Osteocyte (in vitro differentiated cells): ENCODE data around the gene BLZF1. TPM values are rescaled to one million over a fixed set of nuclear protein-coding genes. Genes with fewer than 3 reads are reported as not detected.
"Not testable (repeated sequence)": the region's sequence is repeated elsewhere in the genome, so short reads cannot be mapped to it uniquely, and the experiment has no call there.

Experiments used
- DNase-seq: peaks from one replicate; pipeline ENCODE4 v3.0.0; 2021; ENCODE audit warnings: mixed read lengths; ENCODE audit not compliant: unreplicated experiment; ENCODE audit errors: extremely low spot score
- H3K27ac Mint-ChIP-seq: one replicate; pipeline ENCODE4 v1.8.0; 2021; ENCODE audit warnings: mild to moderate bottlenecking, mixed read lengths; ENCODE audit not compliant: unreplicated experiment
- H3K27me3 Mint-ChIP-seq: one replicate; pipeline ENCODE4 v1.8.0; 2021; ENCODE audit warnings: mixed read lengths; ENCODE audit not compliant: unreplicated experiment
- H3K36me3 Mint-ChIP-seq: one replicate; pipeline ENCODE4 v1.8.0; 2021; ENCODE audit warnings: mixed read lengths; ENCODE audit not compliant: unreplicated experiment
- H3K4me1 Mint-ChIP-seq: one replicate; pipeline ENCODE4 v1.8.0; 2021; ENCODE audit warnings: mixed read lengths; ENCODE audit not compliant: unreplicated experiment
- H3K4me3 Mint-ChIP-seq: one replicate; pipeline ENCODE4 v1.8.0; 2021; ENCODE audit warnings: mild to moderate bottlenecking, moderate library complexity, mixed read lengths; ENCODE audit not compliant: unreplicated experiment
- H3K9me3 Mint-ChIP-seq: one replicate; pipeline ENCODE4 v1.8.0; 2021; ENCODE audit warnings: mixed read lengths; ENCODE audit not compliant: unreplicated experiment
- total RNA-seq: library from RNA; stranded (reverse); gene quantifications from 2 replicates; pipeline ENCODE4 v1.2.1, GENCODE V29; 2021
- TF ChIP-seq, protein P1 (sequence below): fragments of 200-600 bp; sonication (generic); IDR thresholded peaks from 2 replicates; pipeline ENCODE4 v1.5.0; 2021; ENCODE audit warnings: antibody characterized with exemption, mild to moderate bottlenecking, moderate library complexity

Gene BLZF1
- total RNA-seq, 1 donor from 2014 or later = 22.4 TPM

DNA sequence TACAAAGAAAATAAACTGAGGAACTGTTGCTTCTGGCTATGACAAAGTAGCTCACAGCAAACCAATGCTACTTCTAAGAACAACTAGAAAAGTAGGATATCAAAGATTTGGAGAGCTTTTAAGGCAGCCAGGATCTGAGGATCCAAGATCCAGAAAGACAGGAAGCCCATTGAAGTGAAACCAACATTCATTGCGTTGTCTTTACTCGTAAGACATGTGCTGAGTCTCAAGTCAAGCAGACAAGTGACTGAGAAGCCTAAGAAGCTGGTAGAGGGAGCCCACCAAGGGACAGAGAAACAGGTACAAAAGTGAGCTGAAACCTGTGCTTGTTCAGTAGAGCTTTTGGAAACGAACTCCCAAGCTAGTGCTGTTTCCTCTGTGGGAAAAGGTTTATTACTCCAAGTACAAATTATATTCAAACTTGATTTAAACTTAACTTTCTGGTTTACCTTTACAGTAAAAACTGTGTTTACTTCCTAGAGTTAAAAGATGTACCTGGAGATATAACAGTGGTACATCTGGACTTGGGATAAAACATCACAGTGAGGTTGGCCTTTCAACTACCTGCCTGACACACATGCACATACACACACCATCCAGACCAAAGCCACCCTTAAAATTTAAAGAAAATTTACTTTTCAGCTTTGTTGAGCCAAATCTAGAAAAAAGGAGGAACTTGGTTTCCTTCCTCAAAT, 41.6 kb upstream of the BLZF1 start:
- Mint-ChIP-seq H3K27ac (no peak overlapping the region), H3K27me3 (no peaks in the 10 kb centered on the region), H3K4me3 (no peak overlapping the region), H3K9me3 (peaks cover 14% of the 10 kb centered on the region), H3K36me3 (peaks cover 10% of the 10 kb centered on the region), H3K4me1 (peaks cover 7% of the 10 kb centered on the region)
- DNase-seq = no peak
- TF ChIP-seq, protein P1, sequence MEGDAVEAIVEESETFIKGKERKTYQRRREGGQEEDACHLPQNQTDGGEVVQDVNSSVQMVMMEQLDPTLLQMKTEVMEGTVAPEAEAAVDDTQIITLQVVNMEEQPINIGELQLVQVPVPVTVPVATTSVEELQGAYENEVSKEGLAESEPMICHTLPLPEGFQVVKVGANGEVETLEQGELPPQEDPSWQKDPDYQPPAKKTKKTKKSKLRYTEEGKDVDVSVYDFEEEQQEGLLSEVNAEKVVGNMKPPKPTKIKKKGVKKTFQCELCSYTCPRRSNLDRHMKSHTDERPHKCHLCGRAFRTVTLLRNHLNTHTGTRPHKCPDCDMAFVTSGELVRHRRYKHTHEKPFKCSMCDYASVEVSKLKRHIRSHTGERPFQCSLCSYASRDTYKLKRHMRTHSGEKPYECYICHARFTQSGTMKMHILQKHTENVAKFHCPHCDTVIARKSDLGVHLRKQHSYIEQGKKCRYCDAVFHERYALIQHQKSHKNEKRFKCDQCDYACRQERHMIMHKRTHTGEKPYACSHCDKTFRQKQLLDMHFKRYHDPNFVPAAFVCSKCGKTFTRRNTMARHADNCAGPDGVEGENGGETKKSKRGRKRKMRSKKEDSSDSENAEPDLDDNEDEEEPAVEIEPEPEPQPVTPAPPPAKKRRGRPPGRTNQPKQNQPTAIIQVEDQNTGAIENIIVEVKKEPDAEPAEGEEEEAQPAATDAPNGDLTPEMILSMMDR = no peak

DNA sequence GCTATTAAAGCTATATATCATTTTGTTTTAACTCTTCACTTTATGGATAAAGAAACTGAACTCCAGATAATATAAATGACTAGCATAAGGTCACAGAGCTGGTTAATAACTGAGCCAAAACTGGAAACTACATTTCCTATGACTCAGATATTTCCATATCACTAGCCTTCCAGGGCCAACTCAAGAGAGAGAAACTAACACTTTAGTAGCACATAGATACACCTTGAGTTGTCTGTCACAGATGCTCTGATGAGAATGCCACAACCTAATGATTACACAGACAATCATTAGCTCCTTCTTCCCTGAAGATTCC, 41.1 kb upstream of the BLZF1 start:
- DNase-seq = no peak

DNA sequence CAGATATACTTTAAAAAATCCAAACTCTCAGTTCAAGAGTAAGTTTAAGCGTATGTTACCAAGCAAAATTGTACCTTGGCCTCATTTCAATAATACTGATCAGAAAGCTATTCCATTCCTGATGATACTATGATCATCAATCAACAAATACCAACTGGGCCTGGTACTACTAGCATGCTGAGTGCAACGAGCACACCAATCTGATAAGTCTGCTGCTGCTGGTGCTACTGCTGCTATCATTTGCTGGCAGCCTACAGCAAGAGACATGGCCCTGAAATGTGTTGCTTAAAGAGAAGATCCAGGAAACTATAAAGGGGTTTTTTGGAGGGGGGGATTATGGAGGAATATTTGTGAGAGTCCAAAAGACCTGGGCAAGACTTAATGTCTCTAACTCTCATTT, 40.1 kb upstream of the BLZF1 start:
- Mint-ChIP-seq H3K27me3 (no peaks in the 10 kb centered on the region), H3K27ac (no peak overlapping the region), H3K36me3 (peaks cover 10% of the 10 kb centered on the region), H3K4me1 (peaks cover 2% of the 10 kb centered on the region), H3K4me3 (no peak overlapping the region), H3K9me3 (peaks cover 26% of the 10 kb centered on the region)
- TF ChIP-seq, protein P1 = no peak
- DNase-seq = no peak

More for the DNA sequence above, 41.1 kb upstream of the BLZF1 start:
- H3K4me1 Mint-ChIP-seq = peaks cover 2% of the 10 kb centered on the region
- no peak overlapping the region for H3K4me3 Mint-ChIP-seq
- peaks cover 10% of the 10 kb centered on the region for H3K36me3 Mint-ChIP-seq
- TF ChIP-seq, protein P1 = no peak
- no peak overlapping the region for H3K27ac Mint-ChIP-seq
- H3K27me3 Mint-ChIP-seq = no peaks in the 10 kb centered on the region
- peaks cover 18% of the 10 kb centered on the region for H3K9me3 Mint-ChIP-seq

DNA sequence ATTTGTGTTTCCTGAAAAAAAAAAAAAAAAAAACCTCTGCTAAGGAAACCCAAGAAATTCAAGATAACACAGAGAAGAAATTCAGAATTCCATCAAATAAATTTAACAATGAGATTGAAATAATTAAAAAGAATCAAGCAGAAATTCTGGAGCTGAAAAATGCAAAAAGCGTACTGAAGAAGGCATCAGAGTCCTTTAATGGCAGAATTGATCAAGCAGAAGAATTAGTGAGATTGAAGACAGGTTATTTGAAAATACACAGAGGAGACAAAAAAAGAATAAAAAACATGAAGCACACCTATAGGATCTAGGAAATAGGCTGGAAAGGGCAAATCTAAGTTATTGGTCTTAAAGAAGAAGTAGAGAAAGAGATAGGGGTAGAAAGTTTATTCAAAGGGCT, 38.6 kb upstream of the BLZF1 start:
- Mint-ChIP-seq H3K27ac (no peak overlapping the region), H3K27me3 (no peaks in the 10 kb centered on the region), H3K4me1 (peaks cover 3% of the 10 kb centered on the region), H3K36me3 (peaks cover 9% of the 10 kb centered on the region), H3K4me3 (no peak overlapping the region), H3K9me3 (peaks cover 26% of the 10 kb centered on the region)
- TF ChIP-seq, protein P1 = no peak
- DNase-seq = no peak

DNA sequence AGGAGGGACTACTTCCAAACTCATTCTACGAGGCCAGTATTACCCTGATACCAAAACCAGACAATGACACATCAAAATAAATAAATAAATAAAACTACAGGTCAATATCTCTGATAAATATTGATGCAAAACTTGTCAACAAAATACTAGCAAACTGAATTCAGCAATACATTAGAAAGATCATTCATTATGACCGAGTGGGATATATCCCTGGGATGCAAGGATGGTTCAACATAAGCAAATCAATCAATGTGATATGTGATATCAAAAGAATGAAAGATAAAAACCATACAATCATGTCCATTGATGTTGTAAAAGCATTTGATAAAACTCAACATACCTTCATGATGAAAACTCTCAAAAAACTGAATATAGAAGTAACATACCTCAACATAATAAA, 37.1 kb upstream of the BLZF1 start:
- TF ChIP-seq, protein P1 = no peak
- Mint-ChIP-seq H3K27me3 (no peaks in the 10 kb centered on the region), H3K9me3 (peaks cover 31% of the 10 kb centered on the region), H3K4me3 (no peak overlapping the region), H3K4me1 (peaks cover 3% of the 10 kb centered on the region), H3K36me3 (peaks cover 18% of the 10 kb centered on the region), H3K27ac (no peak overlapping the region)
- no peak for DNase-seq

DNA sequence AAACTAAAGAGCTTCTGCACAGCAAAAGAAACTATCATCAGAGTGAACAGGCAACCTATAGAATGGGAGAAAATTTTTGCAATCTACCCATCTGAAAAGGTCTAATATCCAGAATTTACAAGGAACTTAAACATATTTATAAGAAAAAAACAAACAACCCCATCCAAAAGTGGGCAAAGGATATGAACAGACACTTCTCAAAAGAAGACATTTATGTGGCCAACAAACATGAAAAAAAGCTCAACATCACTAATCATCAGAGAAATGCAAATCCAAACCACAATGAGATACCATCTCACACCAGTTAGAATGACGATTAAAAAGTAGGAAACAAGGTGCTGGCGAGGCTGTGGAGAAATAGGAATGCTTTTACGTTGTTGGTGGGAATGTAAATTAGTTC, 33.3 kb upstream of the BLZF1 start:
- H3K4me3 Mint-ChIP-seq, H3K4me1 Mint-ChIP-seq, H3K27ac Mint-ChIP-seq, DNase-seq, H3K27me3 Mint-ChIP-seq: not testable (repeated sequence)
- H3K36me3 Mint-ChIP-seq = peaks cover 13% of the 10 kb centered on the region
- H3K9me3 Mint-ChIP-seq = peaks cover 28% of the 10 kb centered on the region

DNA sequence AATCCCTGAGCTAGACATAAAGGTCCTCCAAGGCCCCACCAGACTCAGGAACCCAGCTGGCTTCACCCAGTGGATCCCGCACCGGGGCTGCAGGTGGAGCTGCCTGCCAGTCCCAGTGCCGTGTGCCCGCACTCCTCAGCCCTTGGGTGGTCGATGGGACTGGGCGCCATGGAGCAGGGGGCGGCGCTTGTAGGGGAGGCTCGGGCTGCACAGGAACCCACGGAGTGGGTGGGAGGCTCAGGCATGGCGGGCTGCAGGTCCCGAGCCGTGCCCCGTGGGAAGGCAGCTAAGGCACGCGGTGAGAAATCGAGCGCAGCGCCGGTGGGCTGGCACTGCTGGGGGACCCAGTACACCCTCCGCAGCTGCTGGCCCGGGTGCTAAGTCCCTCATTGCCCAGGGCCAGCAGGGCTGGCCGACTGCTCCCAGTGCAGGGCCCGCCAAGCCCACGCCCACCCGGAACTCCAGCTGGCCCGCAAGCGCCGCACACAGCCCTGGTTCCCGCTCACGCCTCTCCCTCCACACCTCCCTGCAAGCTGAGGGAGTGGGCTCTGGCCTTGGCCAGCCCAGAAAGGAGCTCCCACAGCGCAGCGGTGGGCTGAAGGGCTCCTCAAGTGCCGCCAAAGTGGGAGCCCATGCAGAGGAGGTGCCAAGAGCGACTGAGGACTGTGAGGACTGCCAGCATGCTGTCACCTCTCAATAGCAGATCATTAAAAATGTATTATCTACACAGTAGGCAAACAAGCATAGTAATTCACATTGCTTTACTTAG, 30.9 kb upstream of the BLZF1 start:
- H3K27ac Mint-ChIP-seq, H3K27me3 Mint-ChIP-seq, H3K4me1 Mint-ChIP-seq, H3K4me3 Mint-ChIP-seq, DNase-seq: not testable (repeated sequence)
- Mint-ChIP-seq H3K9me3 (peaks cover 13% of the 10 kb centered on the region), H3K36me3 (peaks cover 15% of the 10 kb centered on the region)
